DND-41 (cell line): ENCODE results near the gene CDCP1.

Experiments used
- ATAC-seq: fragments of 200-7000 bp; cut with Tn5 transposase; 3 replicates; pipeline ENCODE4 v1.9.1; 2021; ENCODE audit warnings: low read depth; ENCODE audit not compliant: insufficient read depth
- DNase-seq: peaks from one replicate; pipeline ENCODE4 v3.0.0-alpha.2; 2020
- H2AFZ ChIP-seq: 2 replicates; pipeline ENCODE4 v1.6.0; 2012; ENCODE audit warnings: low read depth, low read length
- H3K27ac ChIP-seq: 2 replicates; pipeline ENCODE4 v1.5.1; 2012; ENCODE audit warnings: low read length, inconsistent platforms
- H3K27me3 ChIP-seq: fragments of 200-600 bp; sonication (generic); 2 replicates; pipeline ENCODE4 v1.6.0; 2012; ENCODE audit warnings: low read length, mild to moderate bottlenecking, inconsistent platforms; ENCODE audit not compliant: insufficient read depth, poor library complexity
- H3K36me3 ChIP-seq: 2 replicates; pipeline ENCODE4 v1.5.1; 2012; ENCODE audit warnings: low read length, inconsistent platforms; ENCODE audit not compliant: insufficient read depth
- H3K4me1 ChIP-seq: 2 replicates; pipeline ENCODE4 v1.5.1; 2012; ENCODE audit warnings: mild to moderate bottlenecking, low read length; ENCODE audit not compliant: insufficient read depth
- H3K4me2 ChIP-seq: 2 replicates; pipeline ENCODE4 v1.6.0; 2012; ENCODE audit warnings: mild to moderate bottlenecking, moderate library complexity, low read length, inconsistent platforms; ENCODE audit not compliant: insufficient read depth
- H3K4me3 ChIP-seq, 2 experiments: fragments of 200-600 bp in 1 of 2; shearing (Covaris generic) in 1 of 2; 2 replicates each; pipeline ENCODE4 v1.5.1; 2012 to 2016; ENCODE audit warnings: inconsistent platforms in 2 of 2, low read length in 2 of 2, mild to moderate bottlenecking in 2 of 2, low read depth in 1 of 2, moderate library complexity in 1 of 2
- H3K79me2 ChIP-seq: 2 replicates; pipeline ENCODE4 v1.6.0; 2012; ENCODE audit warnings: low read length, inconsistent platforms; ENCODE audit not compliant: insufficient read depth
- H3K9ac ChIP-seq: 2 replicates; pipeline ENCODE4 v1.6.0; 2012; ENCODE audit warnings: low read depth, mild to moderate bottlenecking, inconsistent platforms, low read length, moderate library complexity
- H3K9me3 ChIP-seq: 2 replicates; pipeline ENCODE4 v1.5.1; 2012; ENCODE audit warnings: low read length, moderate library complexity, mild to moderate bottlenecking, inconsistent platforms; ENCODE audit not compliant: insufficient read depth, severe bottlenecking
- H4K20me1 ChIP-seq: 2 replicates; pipeline ENCODE4 v1.6.0; 2012; ENCODE audit warnings: low read length; ENCODE audit not compliant: insufficient read depth
- CTCF ChIP-seq: IDR thresholded peaks from 2 replicates; pipeline ENCODE4 v1.5.1; 2012; ENCODE audit warnings: borderline replicate concordance, low read length, moderate library complexity, mild to moderate bottlenecking; ENCODE audit not compliant: poor library complexity, severe bottlenecking; ENCODE audit errors: extremely low read depth
- EZH2 ChIP-seq: IDR thresholded peaks from 3 replicates; pipeline ENCODE4 v1.6.1; 2012; ENCODE audit warnings: borderline replicate concordance, low read depth, mild to moderate bottlenecking, moderate library complexity, low read length, inconsistent platforms; ENCODE audit not compliant: severe bottlenecking

CDCP1 gene

DNA sequence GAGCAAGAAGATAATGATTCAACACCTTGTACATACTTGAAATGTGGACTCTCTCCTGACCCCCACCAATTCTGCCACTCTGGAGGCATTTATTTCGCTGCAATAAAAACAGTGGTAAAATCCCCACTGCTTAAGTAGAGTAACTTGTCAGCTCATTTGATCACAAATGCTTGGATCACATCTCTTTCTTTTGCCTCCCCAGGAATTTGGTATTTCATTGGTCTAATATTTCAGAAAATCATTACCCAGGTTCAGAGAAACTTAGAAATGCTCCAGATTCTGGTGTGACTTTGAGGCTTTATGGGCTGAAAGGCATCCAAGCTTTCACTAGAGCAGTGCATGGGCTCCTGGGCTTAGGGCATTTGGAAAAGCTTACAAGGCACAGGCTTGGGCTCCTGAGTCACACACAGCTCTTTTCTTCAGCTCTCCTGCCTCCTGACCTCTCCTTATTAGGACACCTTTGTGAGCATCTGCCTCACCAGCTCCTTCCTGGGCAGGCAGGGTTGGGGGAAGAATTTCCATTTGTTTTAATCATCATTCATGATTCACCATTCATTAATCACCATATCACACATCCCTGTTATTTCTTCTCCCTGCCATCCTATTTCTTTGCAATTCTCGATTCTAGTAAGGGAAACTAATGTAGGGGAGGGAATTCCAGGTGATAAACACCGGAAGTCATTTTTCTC lies 22.5 kb downstream of the CDCP1 start:
- no peak overlapping the region for H3K4me2 ChIP-seq
- H3K4me3 ChIP-seq: no peak overlapping the region
- H4K20me1 ChIP-seq: no peaks in the 10 kb centered on the region
- no peaks in the 10 kb centered on the region for H3K9me3 ChIP-seq
- H2AFZ ChIP-seq: no peak overlapping the region
- ATAC-seq (no peak), DNase-seq (no peak)
- no peaks in the 10 kb centered on the region for H3K27me3 ChIP-seq
- H3K9ac ChIP-seq: no peak overlapping the region
- H3K36me3 ChIP-seq: no peaks in the 10 kb centered on the region
- 0 out of 2 replicates have a peak, but pooled peaks cover 2% of the 10 kb centered on the region for H3K4me1 ChIP-seq
- H3K79me2 ChIP-seq: no peaks in the 10 kb centered on the region
- TF ChIP-seq CTCF: no peak
- no peak for TF ChIP-seq EZH2
- H3K27ac ChIP-seq: no peak overlapping the region

- TF ChIP-seq EZH2 (no peak), CTCF (no peak)
- Histone ChIP-seq H3K79me2 (no peaks in the 10 kb centered on the region), H3K36me3 (no peaks in the 10 kb centered on the region), H3K27me3 (no peaks in the 10 kb centered on the region), H4K20me1 (no peaks in the 10 kb centered on the region), H3K9ac (no peak overlapping the region), H3K27ac (no peak overlapping the region), H3K9me3 (no peaks in the 10 kb centered on the region), H2AFZ (no peak overlapping the region), H3K4me3 (no peak overlapping the region), H3K4me1 (0 out of 2 replicates have a peak, but pooled peaks cover 2% of the 10 kb centered on the region), H3K4me2 (no peak overlapping the region)
- ATAC-seq (no peak), DNase-seq (no peak)
Observed at GRCh38 chr3:45123030-45123429, 23.1 kb downstream of the CDCP1 start.

- H3K36me3 ChIP-seq: no peaks in the 10 kb centered on the region
- no peak overlapping the region for H3K27ac ChIP-seq
- H3K9ac ChIP-seq: no peak overlapping the region
- no peak overlapping the region for H2AFZ ChIP-seq
- TF ChIP-seq EZH2 (no peak), CTCF (no peak)
- H3K4me3 ChIP-seq: no peak overlapping the region
- no peaks in the 10 kb centered on the region for H3K4me1 ChIP-seq
- H3K79me2 ChIP-seq: no peaks in the 10 kb centered on the region
- ATAC-seq (no peak), DNase-seq (no peak)
- H3K4me2 ChIP-seq: no peak overlapping the region
- H3K9me3 ChIP-seq: no peaks in the 10 kb centered on the region
- H3K27me3 ChIP-seq: peaks cover 3% of the 10 kb centered on the region
- H4K20me1 ChIP-seq: no peaks in the 10 kb centered on the region
Observed at GRCh38 chr3:45120359-45121158, 25.6 kb downstream of the CDCP1 start.
